Hepatocyte (in vitro differentiated cells): ENCODE results near the gene AHSG. TPM values are rescaled to one million over a fixed set of nuclear protein-coding genes. Genes with fewer than 3 reads are reported as not detected.

ENCODE experiments used
- DNase-seq: peaks from one replicate; pipeline ENCODE4 v3.0.0-alpha.2; 2016; ENCODE audit warnings: low spot score
- H2AFZ ChIP-seq: fragments of 200-600 bp; sonication (generic); 2 replicates; pipeline ENCODE4 v1.6.0; 2016; ENCODE audit warnings: antibody characterized with exemption, mild to moderate bottlenecking
- H3K27ac ChIP-seq: fragments of 200-600 bp; sonication (generic); 2 replicates; pipeline ENCODE4 v1.5.1; 2016; ENCODE audit warnings: mild to moderate bottlenecking
- H3K27me3 ChIP-seq: fragments of 200-600 bp; sonication (generic); 2 replicates; pipeline ENCODE4 v1.6.1; 2016
- H3K36me3 ChIP-seq: fragments of 200-600 bp; sonication (generic); replicated peaks from 2 replicates; pipeline ENCODE4 v1.5.1; 2016; ENCODE audit warnings: low read depth; ENCODE audit not compliant: insufficient read depth
- H3K4me1 ChIP-seq: fragments of 200-600 bp; sonication (generic); 2 replicates; pipeline ENCODE4 v1.5.1; 2016; ENCODE audit warnings: mild to moderate bottlenecking, moderate library complexity; ENCODE audit not compliant: insufficient read depth
- H3K4me2 ChIP-seq: fragments of 200-600 bp; sonication (generic); 2 replicates; pipeline ENCODE4 v1.6.0; 2016
- H3K4me3 ChIP-seq: fragments of 200-600 bp; sonication (generic); 2 replicates; pipeline ENCODE4 v1.5.1; 2016; ENCODE audit warnings: mild to moderate bottlenecking
- H3K79me2 ChIP-seq: fragments of 200-600 bp; sonication (generic); 2 replicates; pipeline ENCODE4 v1.6.0; 2017; ENCODE audit warnings: mild to moderate bottlenecking
- H3K9me2 ChIP-seq: fragments of 200-600 bp; sonication (generic); replicated peaks from 2 replicates; pipeline ENCODE4 v1.6.0; 2017; ENCODE audit warnings: mild to moderate bottlenecking; ENCODE audit not compliant: insufficient read depth
- H3K9me3 ChIP-seq: fragments of 200-600 bp; sonication (generic); 2 replicates; pipeline ENCODE4 v1.5.1; 2016; ENCODE audit warnings: low read depth, mild to moderate bottlenecking
- H4K20me1 ChIP-seq: fragments of 200-600 bp; sonication (generic); 2 replicates; pipeline ENCODE4 v1.6.0; 2016; ENCODE audit warnings: mild to moderate bottlenecking; ENCODE audit not compliant: insufficient read depth, poor library complexity, severe bottlenecking
- EZH2 ChIP-seq: fragments of 200-600 bp; sonication (generic); IDR thresholded peaks from 2 replicates; pipeline ENCODE4 v1.6.1; 2016; ENCODE audit warnings: antibody characterized with exemption, mild to moderate bottlenecking, borderline replicate concordance
- EZH2phosphoT487 ChIP-seq: fragments of 200-600 bp; sonication (generic); IDR thresholded peaks from one replicate; pipeline ENCODE4 v1.6.1; 2018; ENCODE audit warnings: antibody characterized with exemption, mild to moderate bottlenecking, low read depth, moderate library complexity; ENCODE audit not compliant: unreplicated experiment, severe bottlenecking
- WGBS: methylation state at CpG from one replicate; pipeline ENCODE4 v1.1.6; 2016; ENCODE audit warnings: low lambda C conversion rate; ENCODE audit errors: missing lambda C conversion rate; 5-methylcytosine and 5-hydroxymethylcytosine counted together
- polyA plus RNA-seq: library from polyadenylated mRNA; unstranded; fragments of >200 nt; fragmentation: Nextera tagmentation; extraction: Ambion mirVana; gene quantifications from 2 replicates; pipeline ENCODE4 v1.2.1, GENCODE V29; 2016
- total RNA-seq: library from RNA; depleted of rRNA; stranded (reverse); fragments of >200 nt; gene quantifications from 2 replicates; pipeline ENCODE4 v1.2.3, GENCODE V29; 2014
- TF ChIP-seq, protein P1 (sequence below): fragments of 200-600 bp; sonication (generic); IDR thresholded peaks from 2 replicates; pipeline ENCODE4 v1.5.1; 2016; ENCODE audit warnings: antibody characterized with exemption, mild to moderate bottlenecking; ENCODE audit not compliant: poor library complexity

Gene AHSG
- total and polyA plus RNA-seq, 2 experiments from 2014 or later, result 559 to 568 TPM

DNA sequence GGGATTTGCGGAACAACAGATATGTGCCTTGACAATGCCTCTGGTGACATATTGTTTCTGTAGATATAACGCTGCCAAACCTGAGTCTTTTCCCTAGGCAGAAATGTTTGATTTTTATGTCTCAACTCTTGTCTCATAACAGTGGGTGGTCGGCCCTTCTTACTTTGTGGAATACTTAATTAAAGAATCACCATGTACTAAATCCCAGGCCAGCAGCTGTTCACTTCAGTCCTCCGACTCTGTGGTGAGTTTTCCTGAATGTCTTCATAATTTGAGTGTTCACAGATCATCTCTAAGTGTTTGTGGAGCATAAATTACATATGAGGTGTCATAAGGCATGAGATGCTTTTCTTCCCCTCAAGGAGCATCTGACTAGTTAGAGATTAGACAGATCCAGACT is 33.2 kb downstream of the AHSG start:
- no peak for DNase-seq
- Histone ChIP-seq H3K9me2 (no peaks in the 10 kb centered on the region), H3K4me1 (no peaks in the 10 kb centered on the region), H3K36me3 (no peaks in the 10 kb centered on the region), H2AFZ (no peak overlapping the region), H3K27ac (no peak overlapping the region), H3K79me2 (no peaks in the 10 kb centered on the region), H4K20me1 (no peaks in the 10 kb centered on the region), H3K9me3 (no peaks in the 10 kb centered on the region), H3K4me3 (no peak overlapping the region), H3K27me3 (no peaks in the 10 kb centered on the region), H3K4me2 (no peak overlapping the region)
- TF ChIP-seq, protein P1, sequence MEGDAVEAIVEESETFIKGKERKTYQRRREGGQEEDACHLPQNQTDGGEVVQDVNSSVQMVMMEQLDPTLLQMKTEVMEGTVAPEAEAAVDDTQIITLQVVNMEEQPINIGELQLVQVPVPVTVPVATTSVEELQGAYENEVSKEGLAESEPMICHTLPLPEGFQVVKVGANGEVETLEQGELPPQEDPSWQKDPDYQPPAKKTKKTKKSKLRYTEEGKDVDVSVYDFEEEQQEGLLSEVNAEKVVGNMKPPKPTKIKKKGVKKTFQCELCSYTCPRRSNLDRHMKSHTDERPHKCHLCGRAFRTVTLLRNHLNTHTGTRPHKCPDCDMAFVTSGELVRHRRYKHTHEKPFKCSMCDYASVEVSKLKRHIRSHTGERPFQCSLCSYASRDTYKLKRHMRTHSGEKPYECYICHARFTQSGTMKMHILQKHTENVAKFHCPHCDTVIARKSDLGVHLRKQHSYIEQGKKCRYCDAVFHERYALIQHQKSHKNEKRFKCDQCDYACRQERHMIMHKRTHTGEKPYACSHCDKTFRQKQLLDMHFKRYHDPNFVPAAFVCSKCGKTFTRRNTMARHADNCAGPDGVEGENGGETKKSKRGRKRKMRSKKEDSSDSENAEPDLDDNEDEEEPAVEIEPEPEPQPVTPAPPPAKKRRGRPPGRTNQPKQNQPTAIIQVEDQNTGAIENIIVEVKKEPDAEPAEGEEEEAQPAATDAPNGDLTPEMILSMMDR, result no peak
- TF ChIP-seq EZH2phosphoT487 (no peak), EZH2 (no peak)
- 86% methylated on average over 4 of the region's 4 CpGs for WGBS

DNA sequence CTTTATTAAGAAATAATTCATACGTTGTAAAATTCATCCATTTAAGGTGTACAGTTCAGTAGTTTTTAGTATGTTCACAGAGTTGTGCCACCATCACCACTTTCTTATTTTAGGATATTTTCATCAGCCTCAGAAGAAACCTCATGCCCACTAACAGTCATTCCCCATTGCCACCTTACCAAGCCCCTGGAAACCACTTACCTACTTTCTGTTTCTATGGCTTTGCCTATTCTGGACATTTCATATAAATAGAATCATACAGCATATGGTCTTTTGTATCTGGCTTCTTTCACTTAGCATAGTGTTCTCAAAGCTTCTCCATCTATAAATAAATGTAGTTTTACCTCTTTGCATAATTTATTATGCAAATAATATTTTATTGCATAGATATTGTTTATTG is 34.0 kb downstream of the AHSG start:
- Histone ChIP-seq H3K9me2 (no peaks in the 10 kb centered on the region), H3K27ac (no peak overlapping the region)

DNA sequence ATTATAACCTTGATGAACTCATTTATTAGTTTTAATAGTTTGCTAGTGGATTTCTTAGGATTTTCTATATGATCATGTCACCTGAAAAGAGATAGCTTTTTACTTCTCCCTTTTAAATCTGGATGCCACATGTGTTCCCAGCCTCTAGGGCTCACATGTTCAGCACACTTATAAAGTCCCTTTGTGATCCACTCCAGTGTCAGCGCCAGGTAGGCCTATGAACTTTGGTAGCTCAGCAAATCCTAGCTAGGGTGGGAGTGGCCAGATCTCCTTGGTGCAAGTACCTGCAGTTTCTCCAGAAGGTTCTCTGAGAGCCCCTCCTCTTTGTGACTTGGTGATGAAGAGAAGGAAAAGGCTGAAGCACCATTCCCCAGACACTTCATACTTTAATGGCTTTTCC is 36.0 kb downstream of the AHSG start:
- DNase-seq, result no peak
- H4K20me1 ChIP-seq, result no peaks in the 10 kb centered on the region
- no peak overlapping the region for H2AFZ ChIP-seq
- no peaks in the 10 kb centered on the region for H3K27me3 ChIP-seq
- 89% methylated on average over 1 of the region's 1 CpG for WGBS
- TF ChIP-seq, protein P1, result no peak
- no peak for TF ChIP-seq EZH2phosphoT487
- TF ChIP-seq EZH2, result no peak
- H3K4me1 ChIP-seq, result no peaks in the 10 kb centered on the region
- H3K9me3 ChIP-seq, result no peaks in the 10 kb centered on the region
- H3K4me3 ChIP-seq, result no peak overlapping the region
- H3K36me3 ChIP-seq, result no peaks in the 10 kb centered on the region
- H3K9me2 ChIP-seq, result no peaks in the 10 kb centered on the region
- no peaks in the 10 kb centered on the region for H3K79me2 ChIP-seq
- H3K27ac ChIP-seq, result no peak overlapping the region
- no peak overlapping the region for H3K4me2 ChIP-seq

More for the DNA sequence above, 34.0 kb downstream of the AHSG start:
- no peak overlapping the region for H2AFZ ChIP-seq
- H4K20me1 ChIP-seq, result no peaks in the 10 kb centered on the region
- TF ChIP-seq EZH2 (no peak), EZH2phosphoT487 (no peak)
- TF ChIP-seq, protein P1, result no peak
- no peaks in the 10 kb centered on the region for H3K4me1 ChIP-seq
- no peak overlapping the region for H3K4me3 ChIP-seq
- H3K9me3 ChIP-seq, result no peaks in the 10 kb centered on the region
- WGBS, result 100% methylated on average over 1 of the region's 1 CpG
- no peaks in the 10 kb centered on the region for H3K36me3 ChIP-seq
- no peaks in the 10 kb centered on the region for H3K27me3 ChIP-seq
- no peak for DNase-seq
- no peak overlapping the region for H3K4me2 ChIP-seq
- H3K79me2 ChIP-seq, result no peaks in the 10 kb centered on the region
